ENCODE measurements around the gene PTPRM. TPM values are rescaled to one million over a fixed set of nuclear protein-coding genes. Genes with fewer than 3 reads are reported as not detected.

PTPRM gene
- total and polyA plus RNA-seq, 4 donors = 9.2 to 23.0 (median 12.7) TPM

GRCh38 chr18:8279346-8279745 lies 712.2 kb downstream of the PTPRM start:
- Histone ChIP-seq H3K36me3 (ENCODE audit: control insufficient read depth in 4 of 4, insufficient read depth in 3 of 4, low read depth in 1 of 4, low read length in 3 of 4) (no peaks in the 10 kb centered on the region), H3K9ac (ENCODE audit: low read depth in 1 of 2, low read length in 2 of 2) (no peak overlapping the region), H3K27me3 (ENCODE audit: control insufficient read depth in 4 of 4, insufficient read depth in 4 of 4, low read length in 3 of 4) (no peaks in the 10 kb centered on the region), H3K4me3 (ENCODE audit: low read depth in 1 of 3, low read length in 3 of 3) (no peak overlapping the region), H3K27ac (ENCODE audit: low read depth in 1 of 2, low read length in 2 of 2) (no peak overlapping the region), H3K9me3 (ENCODE audit: control insufficient read depth in 4 of 4, low read length in 3 of 4) (no peaks in the 10 kb centered on the region), H3K4me1 (ENCODE audit: control insufficient read depth in 4 of 4, insufficient read depth in 4 of 4, low read length in 3 of 4) (no peaks in the 10 kb centered on the region)
- no peak for DNase-seq (ENCODE audit: low spot score)
- 96% methylated on average over 9 of the region's 9 CpGs for WGBS
- TF ChIP-seq ATF3 (IDR thresholded peaks at IDR 0.05) (no peak), RXRA (IDR thresholded peaks at IDR 0.05) (no peak), HNF4A (conservative IDR thresholded peaks at IDR 0.05) (no peak), YY1 (IDR thresholded peaks at IDR 0.05) (no peak), MAX (IDR thresholded peaks at IDR 0.05) (no peak), REST (IDR thresholded peaks at IDR 0.05) (no peak), FOXA1 (IDR thresholded peaks at IDR 0.05) (no peak), JUND (IDR thresholded peaks at IDR 0.05) (no peak), EGR1 (IDR thresholded peaks at IDR 0.05; ENCODE audit: low read depth in 2 of 2) (no peak), FOXA2 (IDR thresholded peaks at IDR 0.05) (no peak), HNF4G (IDR thresholded peaks at IDR 0.05) (no peak), CTCF (IDR thresholded peaks at IDR 0.05; ENCODE audit: low read depth, low read length, missing input control) (no peak), TAF1 (conservative IDR thresholded peaks at IDR 0.05) (no peak), NR2F2 (IDR thresholded peaks at IDR 0.05) (no peak), SP1 (IDR thresholded peaks at IDR 0.05) (no peak), ZBTB33 (IDR thresholded peaks at IDR 0.05) (no peak), GABPA (IDR thresholded peaks at IDR 0.05 in 1 of 2, conservative IDR thresholded peaks at IDR 0.05 in 1 of 2) (no peak)
